Vagina (tissue), 2 donors: ENCODE measurements around the gene SFMBT2. TPM values are rescaled to one million over a fixed set of nuclear protein-coding genes. Genes with fewer than 3 reads are reported as not detected.
A peak's percentile ranks its signal among the peaks of the same experiment; 100 is the strongest.

Experiments
- DNase-seq, 2 donors: peaks; one replicate each; pipeline ENCODE4 v3.0.0-alpha.2; 2017; ENCODE audit errors: extremely low spot score in 2 of 2
- H3K27ac ChIP-seq: fragments of 200-600 bp; sonication (generic); one replicate; pipeline ENCODE4 v1.5.1; 2019
- H3K27me3 ChIP-seq: fragments of 200-600 bp; sonication (generic); one replicate; pipeline ENCODE4 v1.5.1; 2019
- H3K36me3 ChIP-seq, 2 donors: fragments of 200-600 bp; sonication (generic); one replicate each; pipeline ENCODE4 v1.5.1; 2017 to 2019
- H3K4me1 ChIP-seq: fragments of 200-600 bp; sonication (generic); one replicate; pipeline ENCODE4 v1.5.1; 2019
- H3K4me3 ChIP-seq, 2 donors: fragments of 200-600 bp; sonication (generic); 1 replicate in 1 of 2; 2 replicates in 1 of 2; pipeline ENCODE4 v1.5.1; 2016 to 2019
- H3K9me3 ChIP-seq: fragments of 200-600 bp; sonication (generic); one replicate; pipeline ENCODE4 v1.5.1; 2019
- POLR2A ChIP-seq, 2 donors: fragments of 450-650 bp; IDR thresholded peaks; one replicate each; pipeline ENCODE4 v1.6.1; 2017; ENCODE audit warnings: antibody characterized with exemption in 2 of 2, mild to moderate bottlenecking in 2 of 2, moderate library complexity in 2 of 2
- POLR2AphosphoS5 ChIP-seq, 2 donors: sonication (generic); formaldehyde crosslinking; IDR thresholded peaks; one replicate each; pipeline ENCODE4 v1.9.0; 2017; ENCODE audit warnings: antibody characterized with exemption in 2 of 2, mild to moderate bottlenecking in 2 of 2, low read depth in 1 of 2; ENCODE audit not compliant: insufficient read depth in 1 of 2
- intact Hi-C: fragments of 100-400 bp; cut with DNase I; formaldehyde crosslinking; loops from one replicate; pipeline ENCODE4 v1.15.1; 2023
- total RNA-seq: library from RNA; depleted of rRNA; stranded (reverse); fragments of >200 nt; gene quantifications from one replicate; pipeline ENCODE4 v1.2.3, GENCODE V29; 2016
- TF ChIP-seq, protein P1 (sequence below), 3 experiments: fragments of 450-650 bp in 2 of 3; fragments of 200-600 bp in 1 of 3; sonication (generic) in 1 of 3; IDR thresholded peaks; one replicate each; pipeline ENCODE4 v1.5.1; 2017 to 2019; ENCODE audit warnings: antibody characterized with exemption in 3 of 3, mild to moderate bottlenecking in 2 of 3, moderate library complexity in 2 of 3

The SFMBT2 gene
- total RNA-seq, 1 donor from 2014 or later: 12.5 TPM

GRCh38 chr10:7405637-7406036 lies 5.2 kb downstream of the SFMBT2 start:
- H3K4me3 ChIP-seq: no peak overlapping the region
- DNase-seq: peak in 1 of 2 donors; percentile 78
- H3K27me3 ChIP-seq: no peaks in the 10 kb centered on the region
- no peak overlapping the region for H3K27ac ChIP-seq
- peaks cover 30% of the 10 kb centered on the region for H3K4me1 ChIP-seq
- H3K9me3 ChIP-seq: no peaks in the 10 kb centered on the region
- H3K36me3 ChIP-seq: no peaks in the 10 kb centered on the region
- intact Hi-C loops: no loop called here
- no peak for TF ChIP-seq POLR2AphosphoS5 (IDR thresholded peaks at IDR 0.05; ENCODE audit: insufficient read depth in 1 of 2, low read depth in 1 of 2)

DNA sequence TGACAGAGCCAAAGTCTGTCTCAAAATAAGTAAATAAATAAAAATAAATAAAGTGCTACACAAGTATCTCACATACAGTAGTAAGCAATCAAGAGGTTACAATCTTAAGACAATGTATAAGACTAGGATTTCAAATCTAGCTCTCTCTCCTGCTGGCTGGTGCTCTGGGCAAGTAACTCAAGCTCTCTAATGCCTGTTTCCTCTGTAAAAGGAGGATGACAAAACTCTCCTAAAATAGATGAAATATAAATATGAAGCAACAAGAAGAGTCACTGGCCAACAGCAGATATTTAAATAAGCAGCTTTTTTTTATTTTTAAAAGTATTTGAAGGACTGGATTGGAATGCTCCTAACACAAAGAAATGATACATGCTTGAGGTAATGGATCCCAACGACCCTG lies 7.2 kb downstream of the SFMBT2 start:
- peak in 1 of 2 donors; percentile 18 for DNase-seq
- intact Hi-C loops: no loop called here
- TF ChIP-seq POLR2A (IDR thresholded peaks at IDR 0.05) (no peak), POLR2AphosphoS5 (IDR thresholded peaks at IDR 0.05; ENCODE audit: insufficient read depth in 1 of 2, low read depth in 1 of 2) (no peak)
- TF ChIP-seq, protein P1, sequence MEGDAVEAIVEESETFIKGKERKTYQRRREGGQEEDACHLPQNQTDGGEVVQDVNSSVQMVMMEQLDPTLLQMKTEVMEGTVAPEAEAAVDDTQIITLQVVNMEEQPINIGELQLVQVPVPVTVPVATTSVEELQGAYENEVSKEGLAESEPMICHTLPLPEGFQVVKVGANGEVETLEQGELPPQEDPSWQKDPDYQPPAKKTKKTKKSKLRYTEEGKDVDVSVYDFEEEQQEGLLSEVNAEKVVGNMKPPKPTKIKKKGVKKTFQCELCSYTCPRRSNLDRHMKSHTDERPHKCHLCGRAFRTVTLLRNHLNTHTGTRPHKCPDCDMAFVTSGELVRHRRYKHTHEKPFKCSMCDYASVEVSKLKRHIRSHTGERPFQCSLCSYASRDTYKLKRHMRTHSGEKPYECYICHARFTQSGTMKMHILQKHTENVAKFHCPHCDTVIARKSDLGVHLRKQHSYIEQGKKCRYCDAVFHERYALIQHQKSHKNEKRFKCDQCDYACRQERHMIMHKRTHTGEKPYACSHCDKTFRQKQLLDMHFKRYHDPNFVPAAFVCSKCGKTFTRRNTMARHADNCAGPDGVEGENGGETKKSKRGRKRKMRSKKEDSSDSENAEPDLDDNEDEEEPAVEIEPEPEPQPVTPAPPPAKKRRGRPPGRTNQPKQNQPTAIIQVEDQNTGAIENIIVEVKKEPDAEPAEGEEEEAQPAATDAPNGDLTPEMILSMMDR (IDR thresholded peaks at IDR 0.05): no peak
- H3K27ac ChIP-seq: no peak overlapping the region
- H3K9me3 ChIP-seq: no peaks in the 10 kb centered on the region
- H3K4me1 ChIP-seq: peaks cover 30% of the 10 kb centered on the region
- H3K27me3 ChIP-seq: no peaks in the 10 kb centered on the region
- no peak overlapping the region for H3K4me3 ChIP-seq
- H3K36me3 ChIP-seq: no peaks in the 10 kb centered on the region

DNA sequence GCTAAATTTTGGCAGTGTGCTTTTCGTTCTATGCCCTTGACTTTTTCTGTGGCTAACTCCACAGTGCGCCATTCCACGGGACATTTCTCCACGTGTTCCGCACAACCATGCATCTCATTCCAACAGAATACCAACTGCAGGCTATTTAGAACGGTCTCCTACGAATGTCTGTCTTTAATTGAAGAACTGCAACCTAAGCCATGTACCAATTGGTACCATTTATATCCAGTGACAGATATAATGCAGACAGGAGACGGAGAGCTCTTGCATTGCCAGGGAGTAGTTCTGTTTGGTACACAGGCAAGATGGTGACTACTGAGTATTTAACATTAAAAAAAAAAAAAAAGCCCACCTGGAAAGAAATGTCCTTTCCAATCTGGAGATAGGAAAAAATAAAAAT lies 9.1 kb downstream of the SFMBT2 start:
- H3K27me3 ChIP-seq: no peaks in the 10 kb centered on the region
- DNase-seq: peak in 1 of 2 donors; percentile 60
- H3K4me1 ChIP-seq: peaks cover 13% of the 10 kb centered on the region
- H3K36me3 ChIP-seq: no peaks in the 10 kb centered on the region
- no peaks in the 10 kb centered on the region for H3K9me3 ChIP-seq
- H3K4me3 ChIP-seq: no peak overlapping the region
- no peak overlapping the region for H3K27ac ChIP-seq
- no peak for TF ChIP-seq POLR2A (IDR thresholded peaks at IDR 0.05)
- no peak for TF ChIP-seq POLR2AphosphoS5 (IDR thresholded peaks at IDR 0.05; ENCODE audit: insufficient read depth in 1 of 2, low read depth in 1 of 2)
- TF ChIP-seq, protein P1 (IDR thresholded peaks at IDR 0.05): no peak
- intact Hi-C loops: no loop called here

- no peak overlapping the region for H3K4me3 ChIP-seq
- H3K27ac ChIP-seq: no peak overlapping the region
- TF ChIP-seq, protein P1 (IDR thresholded peaks at IDR 0.05): no peak
- no peak for TF ChIP-seq POLR2AphosphoS5 (IDR thresholded peaks at IDR 0.05; ENCODE audit: insufficient read depth in 1 of 2, low read depth in 1 of 2)
- TF ChIP-seq POLR2A (IDR thresholded peaks at IDR 0.05): no peak
- intact Hi-C loops: no loop called here
- no peaks in the 10 kb centered on the region for H3K27me3 ChIP-seq
- H3K9me3 ChIP-seq: no peaks in the 10 kb centered on the region
- peaks cover 7% of the 10 kb centered on the region for H3K4me1 ChIP-seq
- DNase-seq: no peak
- H3K36me3 ChIP-seq: no peaks in the 10 kb centered on the region
Observed at GRCh38 chr10:7401156-7401555, 9.7 kb downstream of the SFMBT2 start.

DNA sequence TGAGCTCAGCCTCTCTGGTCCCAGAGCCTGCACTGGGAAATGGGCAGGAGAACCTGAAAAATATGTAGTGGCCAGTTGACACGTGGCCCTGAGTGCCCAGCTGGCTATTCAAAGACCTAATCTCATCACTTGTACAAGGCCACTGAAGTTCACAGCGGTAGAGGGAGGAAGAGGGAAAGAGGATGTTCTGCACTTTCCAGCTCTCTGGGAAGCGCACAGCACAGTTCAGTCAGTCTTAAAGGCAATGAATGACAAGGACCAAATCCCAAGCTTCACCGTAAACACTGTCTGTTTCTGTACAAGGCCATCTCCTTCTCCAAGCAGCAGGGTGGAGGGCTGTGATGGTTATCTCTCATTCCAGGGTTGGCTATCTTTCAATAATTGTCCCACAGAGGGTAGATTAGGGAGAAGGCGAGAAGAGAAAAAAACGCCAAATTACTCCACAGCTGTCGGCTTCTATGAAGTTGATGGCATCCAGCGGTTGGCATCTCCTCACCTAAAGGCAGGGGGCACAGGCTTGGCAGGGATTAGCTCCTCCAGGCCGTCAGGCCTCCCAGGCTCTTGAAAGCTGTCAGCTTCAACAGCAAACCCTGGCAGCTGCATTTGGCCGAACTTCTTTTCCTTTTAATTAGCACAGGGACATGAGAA lies 10.6 kb downstream of the SFMBT2 start:
- no peaks in the 10 kb centered on the region for H3K9me3 ChIP-seq
- H3K27ac ChIP-seq: no peak overlapping the region

More for the DNA sequence above, 10.6 kb downstream of the SFMBT2 start:
- peak in 1 of 2 donors; percentile 62 for DNase-seq
- no peaks in the 10 kb centered on the region for H3K27me3 ChIP-seq
- H3K36me3 ChIP-seq: no peaks in the 10 kb centered on the region
- no peak overlapping the region for H3K4me3 ChIP-seq
- no peak for TF ChIP-seq POLR2AphosphoS5 (IDR thresholded peaks at IDR 0.05; ENCODE audit: insufficient read depth in 1 of 2, low read depth in 1 of 2)
- TF ChIP-seq, protein P1 (IDR thresholded peaks at IDR 0.05): no peak
- TF ChIP-seq POLR2A (IDR thresholded peaks at IDR 0.05): no peak
- intact Hi-C loops: no loop called here
- H3K4me1 ChIP-seq: peaks cover 7% of the 10 kb centered on the region
